GM23338 (cell line): ENCODE results near the gene CEP43. TPM values are rescaled to one million over a fixed set of nuclear protein-coding genes. Genes with fewer than 3 reads are reported as not detected.
"Not testable (repeated sequence)": the region's sequence is repeated elsewhere in the genome, so short reads cannot be mapped to it uniquely, and the experiment has no call there.

Experiments used
- ATAC-seq: fragments of 200-7000 bp; cut with Tn5 transposase; 3 replicates; pipeline ENCODE4 v1.9.1; 2020
- DNase-seq: peaks from one replicate; pipeline ENCODE4 v3.0.0-alpha.2; 2015; ENCODE audit warnings: low spot score
- H2AFZ ChIP-seq: fragments of 200-600 bp; sonication (generic); 2 replicates; pipeline ENCODE4 v1.8.0; 2016; ENCODE audit warnings: antibody characterized with exemption, mild to moderate bottlenecking, moderate library complexity
- H3F3A ChIP-seq: fragments of 200-600 bp; sonication (generic); replicated peaks from 2 replicates; pipeline ENCODE4 v1.8.0; 2017; ENCODE audit warnings: antibody characterized with exemption, mixed run types, low read depth
- H3K27ac ChIP-seq: fragments of 200-600 bp; sonication (generic); 2 replicates; pipeline ENCODE4 v1.6.1; 2016; ENCODE audit warnings: low read depth
- H3K27me3 ChIP-seq: fragments of 200-600 bp; sonication (generic); 2 replicates; pipeline ENCODE4 v1.8.0; 2016; ENCODE audit warnings: mild to moderate bottlenecking, mixed run types, moderate library complexity; ENCODE audit not compliant: insufficient read depth
- H3K36me3 ChIP-seq: fragments of 200-600 bp; sonication (generic); 2 replicates; pipeline ENCODE4 v1.8.0; 2016; ENCODE audit warnings: mild to moderate bottlenecking; ENCODE audit not compliant: insufficient read depth
- H3K4me1 ChIP-seq: fragments of 200-600 bp; sonication (generic); 2 replicates; pipeline ENCODE4 v1.8.0; 2016; ENCODE audit warnings: mild to moderate bottlenecking, moderate library complexity; ENCODE audit not compliant: insufficient read depth
- H3K4me2 ChIP-seq: fragments of 200-600 bp; sonication (generic); 2 replicates; pipeline ENCODE4 v1.7.1; 2017; ENCODE audit warnings: mixed run types
- H3K4me3 ChIP-seq: fragments of 200-600 bp; sonication (generic); 2 replicates; pipeline ENCODE4 v1.6.1; 2016; ENCODE audit warnings: mixed run types
- H3K79me2 ChIP-seq: fragments of 200-600 bp; sonication (generic); replicated peaks from 2 replicates; pipeline ENCODE4 v1.8.0; 2017; ENCODE audit warnings: mild to moderate bottlenecking; ENCODE audit not compliant: insufficient read depth
- H3K9me2 ChIP-seq: fragments of 200-600 bp; sonication (generic); 2 replicates; pipeline ENCODE4 v1.8.0; 2017; ENCODE audit not compliant: insufficient read depth
- H4K20me1 ChIP-seq: fragments of 200-600 bp; sonication (generic); replicated peaks from 2 replicates; pipeline ENCODE4 v1.8.0; 2017; ENCODE audit warnings: mild to moderate bottlenecking; ENCODE audit not compliant: insufficient read depth
- H3K27ac Mint-ChIP-seq: 2 replicates; pipeline ENCODE4 v1.8.0; 2020; ENCODE audit warnings: inconsistent platforms, mild to moderate bottlenecking, moderate library complexity, mixed read lengths
- H3K27me3 Mint-ChIP-seq: 3 replicates; pipeline ENCODE4 v1.8.0; 2022; ENCODE audit warnings: low read depth, mild to moderate bottlenecking, moderate library complexity, mixed read lengths, inconsistent platforms; ENCODE audit not compliant: insufficient read depth, poor library complexity
- H3K36me3 Mint-ChIP-seq: 3 replicates; pipeline ENCODE4 v1.8.0; 2021; ENCODE audit warnings: low read depth, mild to moderate bottlenecking, inconsistent platforms, moderate library complexity, mixed read lengths
- H3K4me1 Mint-ChIP-seq: 3 replicates; pipeline ENCODE4 v1.8.0; 2020; ENCODE audit warnings: mild to moderate bottlenecking, inconsistent platforms, mixed read lengths
- H3K4me3 Mint-ChIP-seq: 3 replicates; pipeline ENCODE4 v1.8.0; 2021; ENCODE audit warnings: moderate library complexity, mild to moderate bottlenecking, inconsistent platforms, mixed read lengths
- H3K9me3 Mint-ChIP-seq: 3 replicates; pipeline ENCODE4 v1.8.0; 2020; ENCODE audit warnings: moderate library complexity, mild to moderate bottlenecking, inconsistent platforms, mixed read lengths
- CTCF ChIP-seq, 2 experiments: fragments of 200-600 bp in 1 of 2; sonication (generic) in 1 of 2; conservative IDR thresholded peaks; 2 replicates each; pipeline versions ENCODE4 v1.5.1 to v1.6.1; 2016 to 2017; ENCODE audit warnings: antibody characterized with exemption in 2 of 2, low read depth in 2 of 2, mild to moderate bottlenecking in 2 of 2, moderate library complexity in 1 of 2
- POLR2AphosphoS5 ChIP-seq: IDR thresholded peaks from 2 replicates; pipeline ENCODE4 v1.6.1; 2016; ENCODE audit warnings: antibody characterized with exemption, low read depth
- STAT1 ChIP-seq: IDR thresholded peaks from one replicate; pipeline ENCODE4 v1.6.1; 2016; ENCODE audit warnings: antibody characterized with exemption; ENCODE audit not compliant: unreplicated experiment
- ZNF462 ChIP-seq: fragments of 250-450 bp; sonication (Bioruptor Pico); IDR thresholded peaks from 2 replicates; pipeline ENCODE4 v1.5.0; 2020; ENCODE audit warnings: mild to moderate bottlenecking, moderate library complexity
- polyA plus RNA-seq: library from polyadenylated mRNA; unstranded; fragments of >200 nt; fragmentation: Nextera tagmentation; extraction: Ambion mirVana; gene quantifications from 2 replicates; pipeline ENCODE4 v1.2.1, GENCODE V29; 2016
- total RNA-seq: library from RNA; depleted of rRNA; stranded (reverse); fragments of >200 nt; shearing (Covaris generic); gene quantifications from 2 replicates; pipeline ENCODE4 v1.2.3, GENCODE V29; 2014
- TF ChIP-seq, protein P1 (sequence below): IDR thresholded peaks from one replicate; pipeline ENCODE4 v1.6.1; 2018; ENCODE audit warnings: antibody characterized with exemption; ENCODE audit not compliant: unreplicated experiment

CEP43 gene
- total and polyA plus RNA-seq, 2 experiments from 2014 or later: 39.9 to 44.3 TPM

GRCh38 chr6:166950892-166951669 is 48.1 kb upstream of the CEP43 start:
- ATAC-seq (peak; percentile 7; the same call in 2 of the 3 replicates), DNase-seq (peak; percentile 79)
- not testable (repeated sequence) for H3K4me2 ChIP-seq, H3K4me3 Mint-ChIP-seq, H3K27ac Mint-ChIP-seq, H3K27ac ChIP-seq, H3K4me3 ChIP-seq, H2AFZ ChIP-seq, H4K20me1 ChIP-seq, H3K27me3 Mint-ChIP-seq, H3K27me3 ChIP-seq, H3K36me3 ChIP-seq, H3F3A ChIP-seq, H3K79me2 ChIP-seq, H3K9me2 ChIP-seq
- TF ChIP-seq CTCF (conservative IDR thresholded peaks at IDR 0.05; ENCODE audit: low read depth in 2 of 2): peak; percentile 70 to 78
- peaks cover 11% of the 10 kb centered on the region for H3K4me1 ChIP-seq
- peaks cover 43% of the 10 kb centered on the region for H3K36me3 Mint-ChIP-seq
- peaks cover 18% of the 10 kb centered on the region for H3K9me3 Mint-ChIP-seq
- H3K4me1 Mint-ChIP-seq: peaks cover 11% of the 10 kb centered on the region

GRCh38 chr6:166951670-166952060 is 47.5 kb upstream of the CEP43 start:
- Histone ChIP-seq H3K4me3 (no peak overlapping the region), H3K27ac (no peak overlapping the region), H3K4me1 (peaks cover 11% of the 10 kb centered on the region), H3K36me3 (no peaks in the 10 kb centered on the region; the same call in 1 of the 2 replicates), H3K27me3 (peaks cover 4% of the 10 kb centered on the region; the same call in 1 of the 2 replicates), H3K4me2 (no peak overlapping the region), H3K79me2 (peaks cover 6% of the 10 kb centered on the region; the same call in 1 of the 2 replicates), H4K20me1 (no peaks in the 10 kb centered on the region; the same call in 1 of the 2 replicates), H3F3A (no peaks in the 10 kb centered on the region), H2AFZ (no peak overlapping the region), H3K9me2 (no peaks in the 10 kb centered on the region)
- ATAC-seq (no peak), DNase-seq (no peak)
- TF ChIP-seq, protein P1, sequence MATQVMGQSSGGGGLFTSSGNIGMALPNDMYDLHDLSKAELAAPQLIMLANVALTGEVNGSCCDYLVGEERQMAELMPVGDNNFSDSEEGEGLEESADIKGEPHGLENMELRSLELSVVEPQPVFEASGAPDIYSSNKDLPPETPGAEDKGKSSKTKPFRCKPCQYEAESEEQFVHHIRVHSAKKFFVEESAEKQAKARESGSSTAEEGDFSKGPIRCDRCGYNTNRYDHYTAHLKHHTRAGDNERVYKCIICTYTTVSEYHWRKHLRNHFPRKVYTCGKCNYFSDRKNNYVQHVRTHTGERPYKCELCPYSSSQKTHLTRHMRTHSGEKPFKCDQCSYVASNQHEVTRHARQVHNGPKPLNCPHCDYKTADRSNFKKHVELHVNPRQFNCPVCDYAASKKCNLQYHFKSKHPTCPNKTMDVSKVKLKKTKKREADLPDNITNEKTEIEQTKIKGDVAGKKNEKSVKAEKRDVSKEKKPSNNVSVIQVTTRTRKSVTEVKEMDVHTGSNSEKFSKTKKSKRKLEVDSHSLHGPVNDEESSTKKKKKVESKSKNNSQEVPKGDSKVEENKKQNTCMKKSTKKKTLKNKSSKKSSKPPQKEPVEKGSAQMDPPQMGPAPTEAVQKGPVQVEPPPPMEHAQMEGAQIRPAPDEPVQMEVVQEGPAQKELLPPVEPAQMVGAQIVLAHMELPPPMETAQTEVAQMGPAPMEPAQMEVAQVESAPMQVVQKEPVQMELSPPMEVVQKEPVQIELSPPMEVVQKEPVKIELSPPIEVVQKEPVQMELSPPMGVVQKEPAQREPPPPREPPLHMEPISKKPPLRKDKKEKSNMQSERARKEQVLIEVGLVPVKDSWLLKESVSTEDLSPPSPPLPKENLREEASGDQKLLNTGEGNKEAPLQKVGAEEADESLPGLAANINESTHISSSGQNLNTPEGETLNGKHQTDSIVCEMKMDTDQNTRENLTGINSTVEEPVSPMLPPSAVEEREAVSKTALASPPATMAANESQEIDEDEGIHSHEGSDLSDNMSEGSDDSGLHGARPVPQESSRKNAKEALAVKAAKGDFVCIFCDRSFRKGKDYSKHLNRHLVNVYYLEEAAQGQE: no peak
- TF ChIP-seq POLR2AphosphoS5 (no peak), STAT1 (no peak), ZNF462 (CRISPR knock-in tag) (no peak)
- Mint-ChIP-seq H3K36me3 (peaks cover 37% of the 10 kb centered on the region), H3K4me1 (peaks cover 11% of the 10 kb centered on the region), H3K4me3 (no peak overlapping the region), H3K27ac (no peak overlapping the region), H3K9me3 (peaks cover 18% of the 10 kb centered on the region), H3K27me3 (peaks cover 5% of the 10 kb centered on the region)
